ENCODE data around the gene GRID1.

DNA sequence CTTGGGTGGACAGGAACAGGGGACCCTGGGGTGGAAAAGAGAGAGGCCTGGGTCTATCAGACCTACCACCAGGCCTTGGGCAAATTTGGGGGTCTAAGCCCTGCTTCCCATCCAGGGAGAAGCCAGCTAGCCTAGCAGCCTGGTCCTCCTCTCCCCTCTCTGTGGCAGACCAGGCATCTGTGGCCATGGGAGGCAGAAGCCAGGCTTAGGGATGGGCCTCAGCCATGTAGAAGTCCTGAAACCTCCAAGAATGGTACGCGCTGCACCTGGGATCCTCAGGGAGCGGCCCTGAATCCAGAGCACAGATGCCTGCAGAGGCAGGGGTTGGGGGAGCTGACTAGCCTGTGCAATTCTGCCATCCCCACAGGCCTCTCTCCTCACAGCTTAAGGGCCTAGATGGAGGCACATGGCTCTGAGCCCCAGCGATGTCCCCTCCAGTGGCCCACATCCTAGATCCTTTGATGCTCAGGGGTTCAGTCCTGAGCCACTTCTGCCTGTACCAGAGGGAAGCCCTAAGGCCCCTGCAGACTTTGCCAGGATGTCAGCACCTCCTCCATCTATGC is 21.2 kb downstream of the GRID1 start:
- TF ChIP-seq, protein P1, sequence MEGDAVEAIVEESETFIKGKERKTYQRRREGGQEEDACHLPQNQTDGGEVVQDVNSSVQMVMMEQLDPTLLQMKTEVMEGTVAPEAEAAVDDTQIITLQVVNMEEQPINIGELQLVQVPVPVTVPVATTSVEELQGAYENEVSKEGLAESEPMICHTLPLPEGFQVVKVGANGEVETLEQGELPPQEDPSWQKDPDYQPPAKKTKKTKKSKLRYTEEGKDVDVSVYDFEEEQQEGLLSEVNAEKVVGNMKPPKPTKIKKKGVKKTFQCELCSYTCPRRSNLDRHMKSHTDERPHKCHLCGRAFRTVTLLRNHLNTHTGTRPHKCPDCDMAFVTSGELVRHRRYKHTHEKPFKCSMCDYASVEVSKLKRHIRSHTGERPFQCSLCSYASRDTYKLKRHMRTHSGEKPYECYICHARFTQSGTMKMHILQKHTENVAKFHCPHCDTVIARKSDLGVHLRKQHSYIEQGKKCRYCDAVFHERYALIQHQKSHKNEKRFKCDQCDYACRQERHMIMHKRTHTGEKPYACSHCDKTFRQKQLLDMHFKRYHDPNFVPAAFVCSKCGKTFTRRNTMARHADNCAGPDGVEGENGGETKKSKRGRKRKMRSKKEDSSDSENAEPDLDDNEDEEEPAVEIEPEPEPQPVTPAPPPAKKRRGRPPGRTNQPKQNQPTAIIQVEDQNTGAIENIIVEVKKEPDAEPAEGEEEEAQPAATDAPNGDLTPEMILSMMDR (conservative IDR thresholded peaks at IDR 0.05; ENCODE audit: low read depth, low read length), result no peak
- TF ChIP-seq EZH2phosphoT487 (IDR thresholded peaks at IDR 0.05; ENCODE audit: borderline replicate concordance, low read length), result no peak

All from PC-3 (cell line).